Muscle layer of duodenum (tissue), 2 donors: ENCODE data around the gene MTUS2.

Experiments
- H3K27ac ChIP-seq: one replicate; pipeline ENCODE4 v1.7.0; 2013; ENCODE audit warnings: mild to moderate bottlenecking, low read length
- H3K27me3 ChIP-seq: one replicate; pipeline ENCODE4 v1.7.0; 2013; ENCODE audit warnings: low read depth, mild to moderate bottlenecking, control low read depth, low read length
- H3K36me3 ChIP-seq, 2 donors: one replicate each; pipeline ENCODE4 v1.7.0; 2013; ENCODE audit warnings: low read length in 2 of 2, control low read depth in 1 of 2, mild to moderate bottlenecking in 1 of 2; ENCODE audit not compliant: insufficient read depth in 2 of 2, control insufficient read depth in 1 of 2
- H3K4me1 ChIP-seq, 2 donors: one replicate each; pipeline ENCODE4 v1.7.0; 2013; ENCODE audit warnings: low read length in 2 of 2, mild to moderate bottlenecking in 2 of 2, control low read depth in 1 of 2, moderate library complexity in 1 of 2; ENCODE audit not compliant: insufficient read depth in 2 of 2, control insufficient read depth in 1 of 2
- H3K4me3 ChIP-seq, 2 donors: one replicate each; pipeline ENCODE4 v1.7.0; 2013; ENCODE audit warnings: low read length in 2 of 2, low read depth in 1 of 2, mild to moderate bottlenecking in 1 of 2
- H3K9me3 ChIP-seq, 2 donors: one replicate each; pipeline ENCODE4 v1.7.0; 2013; ENCODE audit warnings: low read length in 2 of 2, control low read depth in 1 of 2, mild to moderate bottlenecking in 1 of 2; ENCODE audit not compliant: control insufficient read depth in 1 of 2
- donor health status: healthy.

Gene MTUS2

GRCh38 chr13:29535663-29536655 is 715.8 kb downstream of the MTUS2 start:
- H3K36me3 ChIP-seq = peaks cover 5 to 12% of the 10 kb centered on the region in 2 donors
- no peak overlapping the region for H3K4me3 ChIP-seq
- H3K27me3 ChIP-seq = no peaks in the 10 kb centered on the region
- H3K9me3 ChIP-seq = no peaks in the 10 kb centered on the region
- H3K27ac ChIP-seq = no peak overlapping the region
- H3K4me1 ChIP-seq = peaks cover 12 to 22% of the 10 kb centered on the region in 2 donors

GRCh38 chr13:29536853-29537252 is 716.7 kb downstream of the MTUS2 start:
- H3K27me3 ChIP-seq = no peaks in the 10 kb centered on the region
- H3K9me3 ChIP-seq = no peaks in the 10 kb centered on the region
- peaks cover 12 to 19% of the 10 kb centered on the region in 2 donors for H3K4me1 ChIP-seq
- peaks cover 5 to 11% of the 10 kb centered on the region in 2 donors for H3K36me3 ChIP-seq
- no peak overlapping the region for H3K27ac ChIP-seq
- H3K4me3 ChIP-seq = no peak overlapping the region

GRCh38 chr13:29537736-29538651 is 717.9 kb downstream of the MTUS2 start:
- Histone ChIP-seq H3K4me1 (peaks cover 12 to 19% of the 10 kb centered on the region in 2 donors), H3K27ac (no peak overlapping the region), H3K36me3 (peaks cover under 1 to 5% of the 10 kb centered on the region in 2 donors), H3K4me3 (no peak overlapping the region), H3K27me3 (no peaks in the 10 kb centered on the region), H3K9me3 (no peaks in the 10 kb centered on the region)

- peak overlapping the region; percentile 48 for H3K27ac ChIP-seq
- peaks cover 0 to 5% of the 10 kb centered on the region in 2 donors for H3K36me3 ChIP-seq
- peaks cover 12 to 19% of the 10 kb centered on the region in 2 donors for H3K4me1 ChIP-seq
- no peaks in the 10 kb centered on the region for H3K9me3 ChIP-seq
- H3K4me3 ChIP-seq = no peak overlapping the region
- no peaks in the 10 kb centered on the region for H3K27me3 ChIP-seq
Observed at GRCh38 chr13:29538652-29539040, 718.5 kb downstream of the MTUS2 start.

- H3K4me3 ChIP-seq = no peak overlapping the region
- no peaks in the 10 kb centered on the region for H3K27me3 ChIP-seq
- H3K4me1 ChIP-seq = peaks cover 12 to 19% of the 10 kb centered on the region in 2 donors
- no peak overlapping the region for H3K27ac ChIP-seq
- H3K9me3 ChIP-seq = no peaks in the 10 kb centered on the region
- H3K36me3 ChIP-seq = peaks cover 0 to 5% of the 10 kb centered on the region in 2 donors
Observed at GRCh38 chr13:29539856-29540255, 719.7 kb downstream of the MTUS2 start.

- Histone ChIP-seq H3K27me3 (no peaks in the 10 kb centered on the region), H3K4me1 (peaks cover 12 to 19% of the 10 kb centered on the region in 2 donors), H3K9me3 (no peaks in the 10 kb centered on the region), H3K4me3 (no peak overlapping the region), H3K27ac (no peak overlapping the region), H3K36me3 (peaks cover 0 to 5% of the 10 kb centered on the region in 2 donors)
Observed at GRCh38 chr13:29540334-29540733, 720.2 kb downstream of the MTUS2 start.

GRCh38 chr13:29540799-29541198 is 720.7 kb downstream of the MTUS2 start:
- Histone ChIP-seq H3K27me3 (no peaks in the 10 kb centered on the region), H3K9me3 (no peaks in the 10 kb centered on the region), H3K36me3 (peaks cover 0 to 2% of the 10 kb centered on the region in 2 donors), H3K27ac (no peak overlapping the region), H3K4me3 (no peak overlapping the region), H3K4me1 (peaks cover 12 to 19% of the 10 kb centered on the region in 2 donors)

- H3K27ac ChIP-seq = no peak overlapping the region
- no peaks in the 10 kb centered on the region for H3K36me3 ChIP-seq
- no peaks in the 10 kb centered on the region for H3K27me3 ChIP-seq
- H3K9me3 ChIP-seq = no peaks in the 10 kb centered on the region
- peaks cover 12 to 19% of the 10 kb centered on the region in 2 donors for H3K4me1 ChIP-seq
- no peak overlapping the region for H3K4me3 ChIP-seq
Observed at GRCh38 chr13:29541400-29541799, 721.3 kb downstream of the MTUS2 start.

GRCh38 chr13:29542381-29542780 is 722.2 kb downstream of the MTUS2 start:
- Histone ChIP-seq H3K4me1 (peaks cover 12 to 19% of the 10 kb centered on the region in 2 donors), H3K9me3 (no peaks in the 10 kb centered on the region), H3K27ac (no peak overlapping the region), H3K4me3 (no peak overlapping the region), H3K36me3 (no peaks in the 10 kb centered on the region), H3K27me3 (no peaks in the 10 kb centered on the region)

GRCh38 chr13:29543230-29544215 is 723.4 kb downstream of the MTUS2 start:
- H3K27me3 ChIP-seq = no peaks in the 10 kb centered on the region
- H3K27ac ChIP-seq = no peak overlapping the region
- no peaks in the 10 kb centered on the region for H3K9me3 ChIP-seq
- H3K4me1 ChIP-seq = peaks cover 4 to 9% of the 10 kb centered on the region in 2 donors
- H3K36me3 ChIP-seq = no peaks in the 10 kb centered on the region
- H3K4me3 ChIP-seq = no peak overlapping the region
